ENCODE results near the gene CCR5.
"Not testable (repeated sequence)": the region's sequence is repeated elsewhere in the genome, so short reads cannot be mapped to it uniquely, and the experiment has no call there.

CCR5 gene

DNA sequence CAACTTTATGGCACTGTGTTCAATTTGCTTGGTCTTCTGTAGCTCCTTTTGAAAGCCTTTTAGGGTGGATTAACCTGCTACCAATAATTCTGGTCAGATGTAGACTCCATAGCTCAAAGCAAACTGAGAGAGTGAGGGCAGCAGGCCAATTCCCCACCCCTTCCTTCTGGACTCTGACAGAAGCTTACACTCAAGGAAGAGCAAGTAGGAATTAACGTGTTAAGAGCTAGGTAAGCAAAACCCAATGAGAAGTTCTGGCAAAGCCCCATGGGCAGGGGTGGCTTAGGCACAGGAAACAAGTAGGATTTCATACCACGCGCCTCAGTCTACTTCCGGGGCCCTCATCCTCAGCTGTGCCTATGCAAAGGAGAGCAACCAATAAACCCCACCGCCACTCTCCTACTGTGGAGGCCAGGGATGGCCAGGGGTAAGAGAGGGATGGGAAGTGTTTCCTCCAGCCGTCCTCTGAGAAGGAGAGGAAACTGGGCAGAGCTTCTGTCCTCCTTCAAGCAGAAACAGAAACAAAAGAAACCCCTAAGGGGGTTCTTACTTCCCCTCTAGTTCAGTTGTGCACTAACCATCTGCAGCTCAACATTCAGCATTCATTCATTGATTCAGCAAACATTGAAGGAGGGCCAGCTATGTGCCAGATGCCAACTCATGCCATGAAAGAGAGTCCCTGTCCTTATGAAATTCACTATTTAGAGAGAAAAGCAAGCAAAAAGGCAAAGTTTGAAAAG lies 12.6 kb downstream of the CCR5 start:
- no peak for DNase-seq (ENCODE audit: extremely low read depth in 1 of 2, low read depth in 1 of 2)

DNA sequence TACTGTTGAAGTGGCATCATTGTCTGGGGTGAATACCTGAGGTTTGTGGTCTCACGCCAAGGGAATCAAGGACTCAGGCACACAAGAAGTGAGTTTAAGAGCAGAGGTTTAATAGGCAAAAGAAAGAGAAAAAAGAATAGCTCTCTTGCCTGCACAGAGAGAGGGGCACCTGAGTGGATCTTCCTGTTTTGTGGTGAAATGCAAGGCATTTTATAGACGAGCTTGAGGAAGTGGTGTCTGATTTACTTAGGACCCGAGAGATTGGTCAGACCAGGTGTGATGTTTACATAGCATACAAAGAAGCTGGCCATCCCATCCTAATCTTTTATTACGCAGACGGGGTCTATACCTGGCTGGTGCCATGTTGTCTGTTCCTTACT lies 13.2 kb downstream of the CCR5 start:
- no peak for DNase-seq (ENCODE audit: extremely low read depth in 1 of 2, low read depth in 1 of 2)

DNA sequence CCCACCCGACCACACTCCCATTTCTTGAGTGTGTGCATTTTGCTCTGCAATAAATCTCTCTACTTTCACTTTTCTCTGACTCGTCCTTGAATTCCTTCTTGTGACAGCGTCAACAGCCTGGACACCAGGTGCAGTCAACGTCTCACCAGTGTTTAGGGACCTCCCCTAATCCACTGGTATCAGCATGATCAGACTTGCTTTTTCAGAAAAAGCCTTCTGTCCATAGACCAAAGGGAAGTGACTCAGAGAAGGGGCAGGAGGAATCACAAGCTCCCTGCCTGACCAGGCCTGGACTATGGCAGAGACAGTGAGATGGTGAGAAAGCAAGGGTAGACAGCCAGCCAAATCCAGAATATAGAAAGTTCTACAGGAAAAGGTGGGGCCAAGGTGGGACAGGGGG lies 15.5 kb downstream of the CCR5 start:
- DNase-seq (ENCODE audit: extremely low read depth in 1 of 2, low read depth in 1 of 2), result no peak

DNA sequence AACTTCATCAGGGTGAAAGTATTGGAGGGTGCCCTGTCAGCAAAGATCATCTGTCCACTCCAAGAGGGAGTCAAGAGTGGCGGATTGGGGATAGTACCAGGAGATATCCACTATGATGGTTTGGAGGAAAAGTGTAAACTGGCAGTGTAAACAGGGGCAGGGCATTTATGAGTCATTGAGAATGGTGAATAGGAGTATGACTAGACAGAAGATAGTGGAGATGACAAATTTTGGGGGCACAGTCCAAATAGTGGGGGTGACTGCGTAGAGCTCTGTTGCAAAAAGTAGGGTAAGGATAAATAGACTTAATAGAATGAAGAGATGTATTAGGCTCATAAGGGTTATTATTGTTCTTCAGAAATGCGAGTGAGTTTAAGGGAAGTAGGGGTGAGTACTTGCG lies 18.1 kb downstream of the CCR5 start:
- DNase-seq (ENCODE audit: extremely low read depth in 1 of 2, low read depth in 1 of 2), result not testable (repeated sequence)

DNA sequence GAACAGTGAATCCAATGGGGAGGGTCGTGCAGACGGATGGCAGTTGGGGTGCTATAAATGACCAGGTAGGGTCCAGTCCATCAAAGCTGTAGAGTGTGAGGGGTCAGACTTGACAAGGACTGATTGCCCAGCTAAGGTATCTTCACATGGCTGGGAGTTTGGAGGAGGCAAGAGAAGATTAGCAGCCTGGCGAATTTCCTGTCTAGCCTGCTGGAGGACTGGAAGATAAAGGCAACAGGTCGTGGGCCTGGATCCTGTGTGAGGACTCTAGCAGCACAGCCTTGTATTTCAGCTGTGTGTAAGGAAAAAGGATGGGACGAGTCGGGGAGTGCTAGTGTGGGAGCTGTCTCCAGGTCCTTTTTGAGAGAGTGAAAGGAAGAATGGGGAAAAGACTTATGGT lies 18.6 kb downstream of the CCR5 start:
- no peak for DNase-seq (ENCODE audit: extremely low read depth in 1 of 2, low read depth in 1 of 2)

DNA sequence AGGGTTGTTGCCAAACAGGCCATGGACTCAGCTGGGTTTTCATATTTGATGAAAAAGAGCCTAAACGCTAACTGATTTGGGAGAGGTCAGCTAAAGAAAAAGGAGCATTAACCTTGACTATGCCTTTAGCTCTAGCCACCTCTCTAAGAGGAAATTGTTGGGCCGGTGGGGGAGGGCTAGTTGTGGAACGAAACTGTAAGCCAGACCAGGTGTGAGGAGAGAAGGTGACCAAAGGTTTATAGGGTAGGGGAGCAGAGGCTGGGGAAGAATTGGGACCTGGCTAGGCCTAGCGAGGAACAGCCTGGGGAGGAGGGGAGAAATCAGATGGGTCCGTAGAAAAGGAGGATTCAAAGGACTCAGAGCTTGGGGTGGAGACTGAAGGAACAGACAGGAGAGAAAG lies 20.8 kb downstream of the CCR5 start:
- DNase-seq (ENCODE audit: extremely low read depth in 1 of 2, low read depth in 1 of 2), result not testable (repeated sequence)

GRCh38 chr3:46393011-46393410 lies 22.3 kb downstream of the CCR5 start:
- no peak for DNase-seq (ENCODE audit: extremely low read depth in 1 of 2, low read depth in 1 of 2)

DNA sequence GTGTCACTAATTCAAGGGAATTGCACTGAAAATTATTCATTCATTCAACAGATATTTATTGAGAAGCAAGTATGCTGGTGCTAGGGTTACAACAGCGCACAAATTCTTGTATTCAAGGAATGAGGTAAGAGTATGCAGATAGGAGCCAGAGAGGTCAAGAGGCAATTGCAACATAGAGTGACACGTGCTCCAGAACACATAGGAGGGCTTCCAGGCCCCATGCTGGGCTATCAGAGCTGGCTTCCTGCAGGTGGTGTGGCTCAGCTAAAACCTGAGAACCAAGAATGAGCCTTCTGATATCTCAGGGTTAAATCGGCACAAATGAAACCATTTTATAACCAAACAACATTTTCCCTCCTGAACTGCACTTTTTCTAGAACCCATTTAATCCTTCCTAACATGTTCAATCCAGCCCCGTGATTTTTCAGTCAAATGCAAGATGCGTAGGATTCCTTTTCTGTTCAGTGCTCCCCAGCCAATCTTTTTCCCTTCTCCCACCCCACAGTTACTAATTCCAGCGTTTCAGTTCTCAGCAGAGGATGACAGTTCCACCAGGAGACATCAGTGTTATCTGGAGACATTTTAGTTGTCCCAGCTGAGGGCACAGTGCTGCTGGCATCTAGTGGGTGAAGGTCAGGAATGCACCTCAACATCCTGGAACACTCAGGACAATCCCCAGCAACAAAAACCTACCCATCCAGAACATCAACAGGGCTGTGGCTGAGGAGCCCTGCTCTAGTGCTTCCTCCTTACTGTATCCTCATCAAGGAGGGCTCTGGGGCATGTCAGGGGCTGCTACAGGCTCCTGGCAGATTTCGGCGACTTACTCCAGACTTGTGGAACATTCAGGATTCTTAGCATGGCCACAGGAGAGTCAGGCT lies 23.0 kb downstream of the CCR5 start:
- no peak for DNase-seq (ENCODE audit: extremely low read depth in 1 of 2, low read depth in 1 of 2)

DNA sequence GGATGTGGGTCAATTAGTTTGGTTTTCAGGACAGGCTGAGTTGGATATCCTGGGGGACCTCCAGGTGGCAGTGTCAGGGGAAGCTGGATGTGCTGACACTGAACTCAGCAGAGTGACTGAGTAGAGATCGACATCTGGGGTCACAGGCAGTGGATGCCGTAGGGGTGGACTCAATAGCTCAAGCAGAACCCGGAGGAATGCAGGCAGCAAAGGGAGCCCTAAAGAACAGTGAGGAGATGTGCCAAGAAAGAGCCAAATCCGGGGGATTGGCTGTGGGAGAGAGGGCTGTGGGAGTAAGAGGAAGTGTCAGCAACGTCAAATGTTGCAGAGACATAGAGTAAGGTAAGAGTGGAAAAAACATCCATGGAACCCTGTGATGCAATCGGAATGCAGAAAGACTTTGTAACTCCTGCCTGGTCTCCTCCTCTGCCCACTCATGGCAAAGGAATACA lies 24.5 kb downstream of the CCR5 start:
- DNase-seq (ENCODE audit: extremely low read depth in 1 of 2, low read depth in 1 of 2), result no peak

GRCh38 chr3:46395766-46396530 lies 25.2 kb downstream of the CCR5 start:
- DNase-seq (ENCODE audit: extremely low read depth in 1 of 2, low read depth in 1 of 2), result no peak

DNA sequence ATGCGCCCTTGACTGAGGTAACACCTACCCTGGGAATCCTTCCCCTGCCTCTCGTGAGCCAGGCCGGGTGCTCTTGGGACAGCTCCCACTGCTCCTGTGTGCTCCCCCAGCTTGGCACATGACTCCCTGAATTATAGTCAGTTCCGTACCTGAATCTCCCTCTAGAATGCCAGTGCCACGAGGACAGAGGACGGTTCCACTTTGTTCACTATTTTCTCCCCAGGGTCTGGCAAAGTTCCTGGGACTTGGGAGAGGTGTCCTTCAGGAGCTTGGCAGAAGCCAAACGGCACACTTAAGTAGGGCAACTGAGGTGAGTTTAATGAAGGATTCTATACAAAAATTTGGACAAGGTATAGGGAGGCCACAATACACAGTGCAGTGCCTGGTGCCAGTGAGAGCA lies 26.4 kb downstream of the CCR5 start:
- no peak for DNase-seq (ENCODE audit: extremely low read depth in 1 of 2, low read depth in 1 of 2)

GRCh38 chr3:46398186-46398955 lies 27.6 kb downstream of the CCR5 start:
- DNase-seq (ENCODE audit: extremely low read depth in 1 of 2, low read depth in 1 of 2), result no peak

DNA sequence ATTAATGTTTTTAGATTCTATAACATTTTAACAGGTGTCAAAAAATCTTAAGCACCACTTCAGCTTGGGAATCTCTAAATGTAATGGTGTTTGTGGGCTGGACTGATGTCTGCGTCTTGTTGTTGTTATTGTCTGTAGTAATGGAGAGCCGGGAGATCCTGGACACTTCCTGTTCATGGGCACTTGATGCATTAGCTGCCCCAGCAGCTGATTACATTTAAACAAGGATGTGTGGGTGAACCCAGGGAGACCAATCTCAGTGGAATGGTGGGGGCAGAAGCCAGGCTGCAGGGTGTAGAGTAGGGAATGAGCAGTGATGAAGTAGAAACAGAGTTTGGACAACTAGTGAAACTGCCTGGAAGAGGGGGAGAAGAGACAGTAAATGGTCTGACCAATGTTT lies 28.4 kb downstream of the CCR5 start:
- DNase-seq (ENCODE audit: extremely low read depth in 1 of 2, low read depth in 1 of 2), result no peak

DNA sequence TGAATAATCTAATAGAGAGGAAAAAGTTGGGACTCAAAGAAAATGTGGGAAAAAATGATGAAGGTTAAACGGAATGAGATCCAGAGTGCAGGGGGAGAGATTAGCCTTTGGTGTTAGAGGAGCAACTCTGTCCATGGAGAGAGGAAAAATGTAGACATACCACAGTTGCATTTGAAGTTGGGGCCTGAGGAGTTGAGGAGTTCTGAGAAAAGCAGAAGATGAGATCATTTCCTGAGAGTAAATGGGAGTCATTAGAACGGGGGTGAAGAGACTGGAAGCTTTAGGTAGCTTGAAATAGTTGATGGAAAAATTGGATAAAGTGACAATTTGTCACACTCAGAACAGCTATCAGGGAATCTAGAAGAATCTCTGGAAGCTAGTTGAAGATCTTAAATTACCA lies 28.8 kb downstream of the CCR5 start:
- no peak for DNase-seq (ENCODE audit: extremely low read depth in 1 of 2, low read depth in 1 of 2)

GRCh38 chr3:46400000-46400734 lies 29.4 kb downstream of the CCR5 start:
- DNase-seq (ENCODE audit: extremely low read depth in 1 of 2, low read depth in 1 of 2), result no peak

DNA sequence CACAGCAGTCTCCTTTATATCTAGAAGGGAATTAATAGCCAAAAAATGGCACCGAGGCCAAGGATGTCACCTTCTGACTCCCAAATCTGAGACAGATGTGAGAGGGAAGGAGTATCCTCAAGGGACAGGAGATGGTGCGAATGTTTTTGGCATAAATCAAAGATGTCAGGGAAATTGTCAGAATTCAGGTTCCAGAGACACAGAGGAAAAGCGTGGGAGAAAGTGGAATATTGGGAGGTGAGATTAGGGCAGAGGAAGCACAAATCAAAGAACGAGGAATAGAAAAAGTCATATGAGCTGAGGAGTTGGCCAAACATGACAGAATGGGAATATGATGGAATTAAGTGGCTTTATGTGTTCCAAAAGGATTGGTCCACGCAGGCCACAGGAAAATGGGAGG lies 30.1 kb downstream of the CCR5 start:
- DNase-seq (ENCODE audit: extremely low read depth in 1 of 2, low read depth in 1 of 2), result no peak

DNA sequence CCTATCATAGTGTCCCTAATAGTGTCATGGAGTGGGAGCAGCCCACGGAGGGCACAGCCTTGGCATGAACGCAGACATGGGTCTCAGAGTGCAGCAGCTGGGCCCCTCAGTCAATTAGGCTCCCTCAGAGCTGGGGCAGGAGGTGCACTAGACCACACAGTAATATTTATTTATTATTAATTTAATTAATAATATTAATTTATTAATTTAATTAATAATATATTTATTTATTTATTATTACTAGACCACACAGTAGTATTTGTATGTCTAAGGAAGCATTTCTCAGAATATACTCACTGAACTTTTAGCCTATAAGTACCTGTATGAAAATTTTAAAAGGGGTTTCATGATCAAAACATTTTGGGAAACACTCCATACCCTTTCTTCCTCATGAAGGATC lies 30.8 kb downstream of the CCR5 start:
- no peak for DNase-seq (ENCODE audit: extremely low read depth in 1 of 2, low read depth in 1 of 2)

GRCh38 chr3:46402902-46403301 lies 32.2 kb downstream of the CCR5 start:
- not testable (repeated sequence) for DNase-seq (ENCODE audit: extremely low read depth in 1 of 2, low read depth in 1 of 2)

- no peak for DNase-seq (ENCODE audit: extremely low read depth in 1 of 2, low read depth in 1 of 2)
Measured at GRCh38 chr3:46405301-46406019, 34.7 kb downstream of the CCR5 start.

DNA sequence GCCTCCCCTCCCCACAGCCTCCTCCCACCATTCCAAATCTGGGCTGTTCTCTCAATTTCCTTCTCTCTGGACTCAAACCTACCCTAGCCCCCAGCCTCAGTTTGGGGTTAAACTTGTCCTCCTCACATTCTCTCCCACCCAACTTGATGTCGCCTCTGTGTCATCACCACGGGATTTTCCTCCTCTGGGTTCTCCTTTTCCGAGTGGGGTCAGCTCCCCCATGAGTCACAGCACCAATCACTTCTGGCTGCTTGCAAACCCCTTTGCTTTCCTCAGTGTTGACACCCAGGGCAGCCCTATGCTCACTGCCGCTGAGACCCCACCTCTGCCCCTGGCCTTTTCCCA lies 35.7 kb downstream of the CCR5 start:
- DNase-seq (ENCODE audit: extremely low read depth in 1 of 2, low read depth in 1 of 2), result no peak
